ENCODE data around the gene GLT8D2. TPM values are rescaled to one million over a fixed set of nuclear protein-coding genes. Genes with fewer than 3 reads are reported as not detected.

Gene GLT8D2
- total and polyA plus RNA-seq, 2 experiments from 2014 or later, result 4.2 to 8.5 TPM

DNA sequence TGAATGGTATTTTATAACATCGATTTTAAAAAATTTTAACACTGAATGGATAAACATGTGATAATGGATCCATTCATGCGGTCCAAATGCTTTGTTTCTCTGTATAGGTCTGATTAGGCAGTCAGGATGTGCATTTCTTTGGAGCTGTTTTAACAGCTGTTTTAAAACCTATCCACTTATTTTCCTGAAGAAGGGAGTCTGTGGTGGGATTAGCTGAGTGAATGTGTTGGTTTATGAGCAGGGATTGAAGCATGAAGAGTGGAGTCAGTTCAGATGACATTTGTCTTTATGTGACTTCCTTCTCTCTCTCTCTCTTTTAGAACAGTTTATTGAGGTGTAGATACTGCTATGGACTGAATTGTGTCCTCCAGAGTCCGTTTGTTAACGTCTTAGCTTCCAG, 37.7 kb downstream of the GLT8D2 start (continued):
- no peak for TF ChIP-seq ZNF462 (CRISPR knock-in tag; IDR thresholded peaks at IDR 0.05)
- TF ChIP-seq NANOG (IDR thresholded peaks at IDR 0.05; ENCODE audit: borderline replicate concordance), result no peak

DNA sequence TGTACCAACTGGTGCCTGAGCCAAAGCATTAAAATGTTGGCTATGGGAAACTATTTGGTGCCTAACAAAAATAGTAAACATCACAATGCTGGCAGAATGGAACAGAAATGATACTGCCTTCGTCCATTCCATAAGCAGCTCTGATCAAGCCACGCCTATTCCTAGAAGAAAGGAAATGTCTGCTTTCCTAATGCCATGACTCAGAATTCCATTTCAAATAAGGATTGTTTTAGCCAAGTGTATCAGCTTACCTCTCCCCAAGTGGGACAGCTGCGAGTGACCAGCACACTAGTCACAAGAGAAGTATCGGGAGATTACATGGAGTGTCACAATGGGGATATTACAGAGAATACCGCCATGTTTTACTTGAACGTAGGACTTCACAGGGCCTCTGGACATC, 38.7 kb downstream of the GLT8D2 start:
- Mint-ChIP-seq H3K9me3 (peaks cover 12% of the 10 kb centered on the region), H3K4me3 (no peak overlapping the region), H3K4me1 (no peaks in the 10 kb centered on the region), H3K27ac (no peak overlapping the region), H3K36me3 (ENCODE audit: low read depth) (peaks cover 3% of the 10 kb centered on the region; the same call in 1 of the 3 replicates), H3K27me3 (ENCODE audit: insufficient read depth, low read depth, poor library complexity) (peaks cover 6% of the 10 kb centered on the region)
- H3K4me1 ChIP-seq (ENCODE audit: insufficient read depth), result no peaks in the 10 kb centered on the region
- H3K4me2 ChIP-seq, result no peak overlapping the region
- H4K20me1 ChIP-seq (replicated peaks; ENCODE audit: insufficient read depth), result no peaks in the 10 kb centered on the region
- DNase-seq (ENCODE audit: low spot score) (no peak), ATAC-seq (no peak)
- no peak overlapping the region for H3K27ac ChIP-seq (ENCODE audit: low read depth)
- H3K9me2 ChIP-seq (ENCODE audit: insufficient read depth), result no peaks in the 10 kb centered on the region
- no peaks in the 10 kb centered on the region for H3F3A ChIP-seq (replicated peaks; ENCODE audit: low read depth)
- H3K79me2 ChIP-seq (replicated peaks; ENCODE audit: insufficient read depth), result no peaks in the 10 kb centered on the region
- no peaks in the 10 kb centered on the region for H3K36me3 ChIP-seq (ENCODE audit: insufficient read depth)
- no peak overlapping the region for H2AFZ ChIP-seq
- no peak overlapping the region for H3K4me3 ChIP-seq
- TF ChIP-seq, protein P1, sequence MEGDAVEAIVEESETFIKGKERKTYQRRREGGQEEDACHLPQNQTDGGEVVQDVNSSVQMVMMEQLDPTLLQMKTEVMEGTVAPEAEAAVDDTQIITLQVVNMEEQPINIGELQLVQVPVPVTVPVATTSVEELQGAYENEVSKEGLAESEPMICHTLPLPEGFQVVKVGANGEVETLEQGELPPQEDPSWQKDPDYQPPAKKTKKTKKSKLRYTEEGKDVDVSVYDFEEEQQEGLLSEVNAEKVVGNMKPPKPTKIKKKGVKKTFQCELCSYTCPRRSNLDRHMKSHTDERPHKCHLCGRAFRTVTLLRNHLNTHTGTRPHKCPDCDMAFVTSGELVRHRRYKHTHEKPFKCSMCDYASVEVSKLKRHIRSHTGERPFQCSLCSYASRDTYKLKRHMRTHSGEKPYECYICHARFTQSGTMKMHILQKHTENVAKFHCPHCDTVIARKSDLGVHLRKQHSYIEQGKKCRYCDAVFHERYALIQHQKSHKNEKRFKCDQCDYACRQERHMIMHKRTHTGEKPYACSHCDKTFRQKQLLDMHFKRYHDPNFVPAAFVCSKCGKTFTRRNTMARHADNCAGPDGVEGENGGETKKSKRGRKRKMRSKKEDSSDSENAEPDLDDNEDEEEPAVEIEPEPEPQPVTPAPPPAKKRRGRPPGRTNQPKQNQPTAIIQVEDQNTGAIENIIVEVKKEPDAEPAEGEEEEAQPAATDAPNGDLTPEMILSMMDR (conservative IDR thresholded peaks at IDR 0.05; ENCODE audit: low read depth in 2 of 2), result no peak
- no peak for TF ChIP-seq STAT1 (IDR thresholded peaks at IDR 0.05; ENCODE audit: unreplicated experiment)
- TF ChIP-seq, protein P2, sequence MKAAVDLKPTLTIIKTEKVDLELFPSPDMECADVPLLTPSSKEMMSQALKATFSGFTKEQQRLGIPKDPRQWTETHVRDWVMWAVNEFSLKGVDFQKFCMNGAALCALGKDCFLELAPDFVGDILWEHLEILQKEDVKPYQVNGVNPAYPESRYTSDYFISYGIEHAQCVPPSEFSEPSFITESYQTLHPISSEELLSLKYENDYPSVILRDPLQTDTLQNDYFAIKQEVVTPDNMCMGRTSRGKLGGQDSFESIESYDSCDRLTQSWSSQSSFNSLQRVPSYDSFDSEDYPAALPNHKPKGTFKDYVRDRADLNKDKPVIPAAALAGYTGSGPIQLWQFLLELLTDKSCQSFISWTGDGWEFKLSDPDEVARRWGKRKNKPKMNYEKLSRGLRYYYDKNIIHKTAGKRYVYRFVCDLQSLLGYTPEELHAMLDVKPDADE (IDR thresholded peaks at IDR 0.05), result no peak
- TF ChIP-seq, protein P3, sequence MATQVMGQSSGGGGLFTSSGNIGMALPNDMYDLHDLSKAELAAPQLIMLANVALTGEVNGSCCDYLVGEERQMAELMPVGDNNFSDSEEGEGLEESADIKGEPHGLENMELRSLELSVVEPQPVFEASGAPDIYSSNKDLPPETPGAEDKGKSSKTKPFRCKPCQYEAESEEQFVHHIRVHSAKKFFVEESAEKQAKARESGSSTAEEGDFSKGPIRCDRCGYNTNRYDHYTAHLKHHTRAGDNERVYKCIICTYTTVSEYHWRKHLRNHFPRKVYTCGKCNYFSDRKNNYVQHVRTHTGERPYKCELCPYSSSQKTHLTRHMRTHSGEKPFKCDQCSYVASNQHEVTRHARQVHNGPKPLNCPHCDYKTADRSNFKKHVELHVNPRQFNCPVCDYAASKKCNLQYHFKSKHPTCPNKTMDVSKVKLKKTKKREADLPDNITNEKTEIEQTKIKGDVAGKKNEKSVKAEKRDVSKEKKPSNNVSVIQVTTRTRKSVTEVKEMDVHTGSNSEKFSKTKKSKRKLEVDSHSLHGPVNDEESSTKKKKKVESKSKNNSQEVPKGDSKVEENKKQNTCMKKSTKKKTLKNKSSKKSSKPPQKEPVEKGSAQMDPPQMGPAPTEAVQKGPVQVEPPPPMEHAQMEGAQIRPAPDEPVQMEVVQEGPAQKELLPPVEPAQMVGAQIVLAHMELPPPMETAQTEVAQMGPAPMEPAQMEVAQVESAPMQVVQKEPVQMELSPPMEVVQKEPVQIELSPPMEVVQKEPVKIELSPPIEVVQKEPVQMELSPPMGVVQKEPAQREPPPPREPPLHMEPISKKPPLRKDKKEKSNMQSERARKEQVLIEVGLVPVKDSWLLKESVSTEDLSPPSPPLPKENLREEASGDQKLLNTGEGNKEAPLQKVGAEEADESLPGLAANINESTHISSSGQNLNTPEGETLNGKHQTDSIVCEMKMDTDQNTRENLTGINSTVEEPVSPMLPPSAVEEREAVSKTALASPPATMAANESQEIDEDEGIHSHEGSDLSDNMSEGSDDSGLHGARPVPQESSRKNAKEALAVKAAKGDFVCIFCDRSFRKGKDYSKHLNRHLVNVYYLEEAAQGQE (IDR thresholded peaks at IDR 0.05; ENCODE audit: unreplicated experiment), result no peak
- H3K27me3 ChIP-seq (ENCODE audit: insufficient read depth), result no peaks in the 10 kb centered on the region
